ENCODE measurements around the gene TNFSF15. TPM values are rescaled to one million over a fixed set of nuclear protein-coding genes. Genes with fewer than 3 reads are reported as not detected.

Gene TNFSF15
- total RNA-seq, 4 donors from 2014 or later = 0.16 to 1.4 (median 0.40) TPM

GRCh38 chr9:114829574-114830440 lies 24.0 kb upstream of the TNFSF15 start:
- Histone ChIP-seq H3K9me3 (no peaks in the 10 kb centered on the region), H3K4me1 (no peaks in the 10 kb centered on the region), H3K4me3 (no peak overlapping the region), H3K27me3 (no peaks in the 10 kb centered on the region), H3K36me3 (no peaks in the 10 kb centered on the region), H3K27ac (no peak overlapping the region)
- TF ChIP-seq POLR2AphosphoS5 (IDR thresholded peaks at IDR 0.05) (no peak), EP300 (IDR thresholded peaks at IDR 0.05) (no peak), CTCF (IDR thresholded peaks at IDR 0.05) (no peak), POLR2A (IDR thresholded peaks at IDR 0.05) (no peak)
- 66% methylated on average over 3 of the region's 3 CpGs for WGBS
- DNase-seq (ENCODE audit: low spot score in 2 of 2) = no peak

GRCh38 chr9:114828303-114828650 lies 22.4 kb upstream of the TNFSF15 start:
- no peaks in the 10 kb centered on the region for H3K27me3 ChIP-seq
- H3K9me3 ChIP-seq = no peaks in the 10 kb centered on the region
- TF ChIP-seq POLR2A (IDR thresholded peaks at IDR 0.05) (no peak), CTCF (IDR thresholded peaks at IDR 0.05) (no peak)
- no peak overlapping the region for H3K4me3 ChIP-seq
- no peak overlapping the region for H3K27ac ChIP-seq
- H3K36me3 ChIP-seq = no peaks in the 10 kb centered on the region
- no peak for DNase-seq (ENCODE audit: low spot score in 2 of 2)
- WGBS = 91% methylated on average over 3 of the region's 3 CpGs
- H3K4me1 ChIP-seq = no peaks in the 10 kb centered on the region

- TF ChIP-seq POLR2A (IDR thresholded peaks at IDR 0.05) (no peak), EP300 (IDR thresholded peaks at IDR 0.05) (no peak)
- H3K9me3 ChIP-seq = no peaks in the 10 kb centered on the region
- no peak for DNase-seq (ENCODE audit: low spot score in 2 of 2)
- H3K27me3 ChIP-seq = no peaks in the 10 kb centered on the region
- H3K36me3 ChIP-seq = no peaks in the 10 kb centered on the region
- no peak overlapping the region for H3K4me3 ChIP-seq
- WGBS = 79% methylated on average over 2 of the region's 2 CpGs
- H3K4me1 ChIP-seq = no peaks in the 10 kb centered on the region
- no peak overlapping the region for H3K27ac ChIP-seq
Observed at GRCh38 chr9:114827641-114828302, 21.9 kb upstream of the TNFSF15 start.

- no peak overlapping the region for H3K27ac ChIP-seq
- H3K4me3 ChIP-seq = no peak overlapping the region
- 95% methylated on average over 3 of the region's 3 CpGs for WGBS
- H3K4me1 ChIP-seq = no peaks in the 10 kb centered on the region
- DNase-seq (ENCODE audit: low spot score in 2 of 2) = no peak
- no peaks in the 10 kb centered on the region for H3K9me3 ChIP-seq
- no peak for TF ChIP-seq EP300 (IDR thresholded peaks at IDR 0.05)
- no peaks in the 10 kb centered on the region for H3K27me3 ChIP-seq
- H3K36me3 ChIP-seq = no peaks in the 10 kb centered on the region
Observed at GRCh38 chr9:114826431-114826830, 20.6 kb upstream of the TNFSF15 start.

- TF ChIP-seq POLR2A (IDR thresholded peaks at IDR 0.05) = no peak
- TF ChIP-seq POLR2AphosphoS5 (IDR thresholded peaks at IDR 0.05) = no peak
- TF ChIP-seq CTCF (IDR thresholded peaks at IDR 0.05) = no peak
- TF ChIP-seq EP300 (IDR thresholded peaks at IDR 0.05) = no peak
- no peaks in the 10 kb centered on the region for H3K4me1 ChIP-seq
- H3K9me3 ChIP-seq = no peaks in the 10 kb centered on the region
- 87% methylated on average over 4 of the region's 4 CpGs for WGBS
- DNase-seq (ENCODE audit: low spot score in 2 of 2) = no peak
- no peak overlapping the region for H3K4me3 ChIP-seq
- no peaks in the 10 kb centered on the region for H3K36me3 ChIP-seq
- H3K27ac ChIP-seq = no peak overlapping the region
- H3K27me3 ChIP-seq = no peaks in the 10 kb centered on the region
Observed at GRCh38 chr9:114825126-114825795, 19.4 kb upstream of the TNFSF15 start.

GRCh38 chr9:114824110-114824509 lies 18.3 kb upstream of the TNFSF15 start:
- H3K36me3 ChIP-seq = no peaks in the 10 kb centered on the region
- no peaks in the 10 kb centered on the region for H3K27me3 ChIP-seq
- TF ChIP-seq POLR2AphosphoS5 (IDR thresholded peaks at IDR 0.05) (no peak), POLR2A (IDR thresholded peaks at IDR 0.05) (no peak), EP300 (IDR thresholded peaks at IDR 0.05) (no peak), CTCF (IDR thresholded peaks at IDR 0.05) (no peak)
- 48% methylated on average over 1 of the region's 1 CpG for WGBS
- H3K4me3 ChIP-seq = no peak overlapping the region
- no peaks in the 10 kb centered on the region for H3K9me3 ChIP-seq
- H3K4me1 ChIP-seq = no peaks in the 10 kb centered on the region
- H3K27ac ChIP-seq = no peak overlapping the region
- no peak for DNase-seq (ENCODE audit: low spot score in 2 of 2)
